ENCODE measurements around the gene CAPN1. TPM values are rescaled to one million over a fixed set of nuclear protein-coding genes. Genes with fewer than 3 reads are reported as not detected.

The CAPN1 gene
- total and polyA plus RNA-seq, 2 of the 13 experiments (the other 11 are each of a cell fraction or from before 2014, with no cell fraction given), result 57.3 to 82.6 TPM

DNA sequence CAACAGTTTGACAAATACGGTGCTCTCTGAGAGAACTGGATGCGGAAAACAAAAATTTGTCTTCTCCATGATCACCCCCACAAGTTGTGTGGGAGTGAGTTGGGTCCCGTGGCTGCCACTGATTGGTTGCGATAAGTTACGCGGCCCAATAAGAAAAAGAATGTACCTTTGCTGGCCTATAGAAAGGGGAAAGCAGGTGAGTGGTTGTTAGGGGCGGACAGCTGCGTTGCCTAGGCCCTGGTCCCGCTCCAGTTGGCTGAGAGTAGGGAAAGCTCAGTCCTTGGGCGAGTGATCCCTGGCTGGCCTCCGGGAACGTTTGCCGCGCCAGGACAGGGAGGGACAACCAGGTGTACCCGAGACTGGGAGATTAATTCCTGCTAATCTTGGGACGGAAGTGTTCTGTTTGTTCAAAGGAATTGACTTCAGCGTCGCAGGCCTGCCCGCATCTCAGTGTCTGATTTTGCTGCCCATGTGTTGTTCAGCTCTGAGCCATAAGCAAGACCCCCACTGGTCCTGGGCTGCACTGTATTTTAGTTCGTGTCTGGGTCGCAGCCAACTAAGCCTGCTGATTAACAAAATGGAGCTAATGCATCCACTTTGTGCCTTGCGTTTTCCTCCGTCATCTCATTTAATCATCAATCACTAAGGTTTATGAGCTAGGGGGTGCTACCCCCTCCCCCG, 46.6 kb upstream of the CAPN1 start (continued):
- TF ChIP-seq, protein P1, sequence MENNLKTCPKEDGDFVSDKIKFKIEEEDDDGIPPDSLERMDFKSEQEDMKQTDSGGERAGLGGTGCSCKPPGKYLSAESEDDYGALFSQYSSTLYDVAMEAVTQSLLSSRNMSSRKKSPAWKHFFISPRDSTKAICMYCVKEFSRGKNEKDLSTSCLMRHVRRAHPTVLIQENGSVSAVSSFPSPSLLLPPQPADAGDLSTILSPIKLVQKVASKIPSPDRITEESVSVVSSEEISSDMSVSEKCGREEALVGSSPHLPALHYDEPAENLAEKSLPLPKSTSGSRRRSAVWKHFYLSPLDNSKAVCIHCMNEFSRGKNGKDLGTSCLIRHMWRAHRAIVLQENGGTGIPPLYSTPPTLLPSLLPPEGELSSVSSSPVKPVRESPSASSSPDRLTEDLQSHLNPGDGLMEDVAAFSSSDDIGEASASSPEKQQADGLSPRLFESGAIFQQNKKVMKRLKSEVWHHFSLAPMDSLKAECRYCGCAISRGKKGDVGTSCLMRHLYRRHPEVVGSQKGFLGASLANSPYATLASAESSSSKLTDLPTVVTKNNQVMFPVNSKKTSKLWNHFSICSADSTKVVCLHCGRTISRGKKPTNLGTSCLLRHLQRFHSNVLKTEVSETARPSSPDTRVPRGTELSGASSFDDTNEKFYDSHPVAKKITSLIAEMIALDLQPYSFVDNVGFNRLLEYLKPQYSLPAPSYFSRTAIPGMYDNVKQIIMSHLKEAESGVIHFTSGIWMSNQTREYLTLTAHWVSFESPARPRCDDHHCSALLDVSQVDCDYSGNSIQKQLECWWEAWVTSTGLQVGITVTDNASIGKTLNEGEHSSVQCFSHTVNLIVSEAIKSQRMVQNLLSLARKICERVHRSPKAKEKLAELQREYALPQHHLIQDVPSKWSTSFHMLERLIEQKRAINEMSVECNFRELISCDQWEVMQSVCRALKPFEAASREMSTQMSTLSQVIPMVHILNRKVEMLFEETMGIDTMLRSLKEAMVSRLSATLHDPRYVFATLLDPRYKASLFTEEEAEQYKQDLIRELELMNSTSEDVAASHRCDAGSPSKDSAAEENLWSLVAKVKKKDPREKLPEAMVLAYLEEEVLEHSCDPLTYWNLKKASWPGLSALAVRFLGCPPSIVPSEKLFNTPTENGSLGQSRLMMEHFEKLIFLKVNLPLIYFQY (CRISPR knock-in tag; IDR thresholded peaks at IDR 0.05; ENCODE audit: borderline replicate concordance), result peak; percentile 44; the same call in 1 of the 2 replicates
- TF ChIP-seq, protein P2, sequence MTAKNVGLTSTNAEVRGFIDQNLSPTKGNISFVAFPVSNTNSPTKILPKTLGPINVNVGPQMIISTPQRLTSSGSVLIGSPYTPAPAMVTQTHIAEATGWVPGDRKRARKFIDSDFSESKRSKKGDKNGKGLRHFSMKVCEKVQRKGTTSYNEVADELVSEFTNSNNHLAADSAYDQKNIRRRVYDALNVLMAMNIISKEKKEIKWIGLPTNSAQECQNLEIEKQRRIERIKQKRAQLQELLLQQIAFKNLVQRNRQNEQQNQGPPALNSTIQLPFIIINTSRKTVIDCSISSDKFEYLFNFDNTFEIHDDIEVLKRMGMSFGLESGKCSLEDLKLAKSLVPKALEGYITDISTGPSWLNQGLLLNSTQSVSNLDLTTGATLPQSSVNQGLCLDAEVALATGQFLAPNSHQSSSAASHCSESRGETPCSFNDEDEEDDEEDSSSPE (CRISPR knock-in tag; IDR thresholded peaks at IDR 0.05), result no peak; the same call in 1 of the 2 replicates
- TF ChIP-seq ZNF558 (CRISPR knock-in tag; IDR thresholded peaks at IDR 0.05; ENCODE audit: borderline replicate concordance) (no peak), SSRP1 (CRISPR knock-in tag; IDR thresholded peaks at IDR 0.05) (no peak), TAF1 (CRISPR knock-in tag; IDR thresholded peaks at IDR 0.05) (peak; percentile 76)

DNA sequence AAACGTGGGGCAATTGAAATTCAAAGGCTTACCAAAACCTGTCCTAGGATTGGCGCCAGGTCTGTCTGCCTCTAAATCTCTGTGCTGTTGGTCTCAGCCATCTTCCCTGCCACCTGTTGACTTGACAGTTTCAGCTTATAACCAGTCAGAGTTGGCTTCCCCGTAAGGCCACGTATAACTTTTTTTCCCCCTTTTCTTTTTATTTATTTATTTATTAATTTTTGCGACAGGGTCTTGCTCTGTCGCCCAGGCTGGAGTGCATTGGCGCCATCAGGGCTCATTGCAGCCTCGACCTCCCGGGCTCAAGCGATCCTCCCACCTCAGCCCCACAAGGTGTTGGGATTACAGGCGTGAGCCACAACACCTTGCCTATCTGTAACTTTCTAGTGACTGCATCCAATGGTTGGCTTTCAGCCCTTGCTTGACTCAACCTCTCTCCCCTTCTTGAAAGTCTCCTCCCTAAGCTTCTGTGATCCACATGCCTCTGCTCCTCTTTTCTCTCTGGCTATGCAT, 46.0 kb upstream of the CAPN1 start:
- Histone ChIP-seq H3K9ac (ENCODE audit: insufficient read depth, low read depth, low read length) (peak overlapping the region; percentile 96), H3K36me3 (replicated peaks in 1 of 2; ENCODE audit: control insufficient read depth in 1 of 2, insufficient read depth in 2 of 2, low read length in 2 of 2) (peaks cover 14 to 24% of the 10 kb centered on the region in 2 experiments), H3K4me1 (ENCODE audit: insufficient read depth, low read length) (peaks cover 28% of the 10 kb centered on the region), H3K4me3 (replicated peaks in 1 of 3; ENCODE audit: insufficient read depth in 1 of 3, low read depth in 2 of 3, low read length in 3 of 3) (peak overlapping the region; percentile 47 to 92 (median 57)), H3K4me2 (ENCODE audit: low read depth, low read length) (peak overlapping the region; percentile 92), H3K9me3 (ENCODE audit: low read length) (no peaks in the 10 kb centered on the region), H2AFZ (ENCODE audit: low read length) (no peak overlapping the region), H3K79me2 (ENCODE audit: insufficient read depth, low read length) (peaks cover 26% of the 10 kb centered on the region), H4K20me1 (ENCODE audit: insufficient read depth, low read length) (peaks cover 17% of the 10 kb centered on the region), H3K27ac (ENCODE audit: extremely low read length, insufficient read depth, low read length) (peak overlapping the region; percentile 96), H3K27me3 (ENCODE audit: control insufficient read depth in 1 of 2, insufficient read depth in 2 of 2, low read length in 2 of 2) (no peaks in the 10 kb centered on the region; a peak in 1 of 5 replicates)
- DNase-seq (ENCODE audit: low spot score) (no peak), FAIRE-seq (no peak), ATAC-seq (no peak)
- BruUV-seq (replicated peaks), result no TSS peak
- WGBS (ENCODE audit: low lambda C conversion rate), result 86% methylated on average over 11 of the region's 11 CpGs
- POLR2A ChIA-PET, result interaction anchor here (0.6 to 5.1 kb wide), 38 partner anchors 9 to 357 kb away, joined by 3 to 105 read pairs (median 5); partner anchors contain the start of genes ARL2, CAPN1, CDC42EP2 and FAU
- in situ Hi-C loops (cut with HindIII; ENCODE audit: extremely low pct_ligation_motif_present, low pct_unique_long_range_greater_than_20kb) (no loop called here), intact Hi-C loops (cut with micrococcal nuclease; ENCODE audit: unreplicated experiment) (loop anchor here (1.0 kb wide), 2 partner anchors 31 to 46 kb away; partner anchors contain the start of gene CAPN1)
- CTCF ChIA-PET (ENCODE audit: low intra/inter-chr PET ratio, low total read pairs), result no interaction called here
- TF ChIP-seq PAF1 (CRISPR knock-in tag; IDR thresholded peaks at IDR 0.05), result no peak
- TF ChIP-seq SALL2 (CRISPR knock-in tag; IDR thresholded peaks at IDR 0.05), result 0 out of 2 replicates have a peak, but pooled peaks have one; percentile 25
- TF ChIP-seq, protein P3, sequence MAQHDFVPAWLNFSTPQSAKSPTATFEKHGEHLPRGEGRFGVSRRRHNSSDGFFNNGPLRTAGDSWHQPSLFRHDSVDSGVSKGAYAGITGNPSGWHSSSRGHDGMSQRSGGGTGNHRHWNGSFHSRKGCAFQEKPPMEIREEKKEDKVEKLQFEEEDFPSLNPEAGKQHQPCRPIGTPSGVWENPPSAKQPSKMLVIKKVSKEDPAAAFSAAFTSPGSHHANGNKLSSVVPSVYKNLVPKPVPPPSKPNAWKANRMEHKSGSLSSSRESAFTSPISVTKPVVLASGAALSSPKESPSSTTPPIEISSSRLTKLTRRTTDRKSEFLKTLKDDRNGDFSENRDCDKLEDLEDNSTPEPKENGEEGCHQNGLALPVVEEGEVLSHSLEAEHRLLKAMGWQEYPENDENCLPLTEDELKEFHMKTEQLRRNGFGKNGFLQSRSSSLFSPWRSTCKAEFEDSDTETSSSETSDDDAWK (CRISPR knock-in tag; IDR thresholded peaks at IDR 0.05), result no peak
- TF ChIP-seq, protein P4, sequence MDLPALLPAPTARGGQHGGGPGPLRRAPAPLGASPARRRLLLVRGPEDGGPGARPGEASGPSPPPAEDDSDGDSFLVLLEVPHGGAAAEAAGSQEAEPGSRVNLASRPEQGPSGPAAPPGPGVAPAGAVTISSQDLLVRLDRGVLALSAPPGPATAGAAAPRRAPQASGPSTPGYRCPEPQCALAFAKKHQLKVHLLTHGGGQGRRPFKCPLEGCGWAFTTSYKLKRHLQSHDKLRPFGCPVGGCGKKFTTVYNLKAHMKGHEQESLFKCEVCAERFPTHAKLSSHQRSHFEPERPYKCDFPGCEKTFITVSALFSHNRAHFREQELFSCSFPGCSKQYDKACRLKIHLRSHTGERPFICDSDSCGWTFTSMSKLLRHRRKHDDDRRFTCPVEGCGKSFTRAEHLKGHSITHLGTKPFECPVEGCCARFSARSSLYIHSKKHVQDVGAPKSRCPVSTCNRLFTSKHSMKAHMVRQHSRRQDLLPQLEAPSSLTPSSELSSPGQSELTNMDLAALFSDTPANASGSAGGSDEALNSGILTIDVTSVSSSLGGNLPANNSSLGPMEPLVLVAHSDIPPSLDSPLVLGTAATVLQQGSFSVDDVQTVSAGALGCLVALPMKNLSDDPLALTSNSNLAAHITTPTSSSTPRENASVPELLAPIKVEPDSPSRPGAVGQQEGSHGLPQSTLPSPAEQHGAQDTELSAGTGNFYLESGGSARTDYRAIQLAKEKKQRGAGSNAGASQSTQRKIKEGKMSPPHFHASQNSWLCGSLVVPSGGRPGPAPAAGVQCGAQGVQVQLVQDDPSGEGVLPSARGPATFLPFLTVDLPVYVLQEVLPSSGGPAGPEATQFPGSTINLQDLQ (CRISPR knock-in tag; IDR thresholded peaks at IDR 0.05), result 0 out of 2 replicates have a peak, but pooled peaks have one; percentile 12
- no peak for TF ChIP-seq ZSCAN30 (CRISPR knock-in tag; IDR thresholded peaks at IDR 0.05)
